Trophoblast cell (in vitro differentiated cells and primary cell): ENCODE results near the gene CD2AP.

Experiments used
- DNase-seq, 2 donors: peaks; one replicate each; pipeline ENCODE4 v3.0.0-alpha.2; 2016
- H2AFZ ChIP-seq: 2 replicates; pipeline ENCODE4 v1.6.1; 2013; ENCODE audit warnings: low read length, moderate library complexity, mild to moderate bottlenecking; ENCODE audit not compliant: insufficient read depth, poor library complexity
- H2AK5ac ChIP-seq: 2 replicates; pipeline ENCODE4 v1.6.1; 2013; ENCODE audit warnings: mild to moderate bottlenecking, low read length
- H2BK120ac ChIP-seq: 2 replicates; pipeline ENCODE4 v1.6.1; 2013; ENCODE audit warnings: low read length, mild to moderate bottlenecking, moderate library complexity; ENCODE audit not compliant: insufficient read depth, poor library complexity
- H2BK12ac ChIP-seq: 2 replicates; pipeline ENCODE4 v1.6.1; 2013; ENCODE audit warnings: mild to moderate bottlenecking, low read length, moderate library complexity
- H2BK5ac ChIP-seq: 2 replicates; pipeline ENCODE4 v1.6.1; 2013; ENCODE audit warnings: low read length, low read depth, moderate library complexity, mild to moderate bottlenecking; ENCODE audit not compliant: poor library complexity
- H3K14ac ChIP-seq: 2 replicates; pipeline ENCODE4 v1.6.1; 2013; ENCODE audit warnings: mild to moderate bottlenecking, low read length
- H3K18ac ChIP-seq: 2 replicates; pipeline ENCODE4 v1.6.1; 2013; ENCODE audit warnings: mild to moderate bottlenecking, low read length
- H3K23ac ChIP-seq: 2 replicates; pipeline ENCODE4 v1.6.1; 2013; ENCODE audit warnings: low read length
- H3K27ac ChIP-seq: 2 replicates; pipeline ENCODE4 v1.5.1; 2013; ENCODE audit warnings: low read depth, mild to moderate bottlenecking, inconsistent platforms, low read length, moderate library complexity
- H3K27me3 ChIP-seq: 2 replicates; pipeline ENCODE4 v1.6.1; 2013; ENCODE audit warnings: inconsistent platforms, mild to moderate bottlenecking, low read length, moderate library complexity; ENCODE audit not compliant: insufficient read depth
- H3K36me3 ChIP-seq, 2 experiments: 1 replicate in 1 of 2; 2 replicates in 1 of 2; pipeline ENCODE4 v1.6.1; 2013; ENCODE audit warnings: low read length in 2 of 2, mild to moderate bottlenecking in 2 of 2, moderate library complexity in 1 of 2; ENCODE audit not compliant: insufficient read depth in 2 of 2, control insufficient read depth in 1 of 2
- H3K4ac ChIP-seq: 2 replicates; pipeline ENCODE4 v1.6.1; 2013; ENCODE audit warnings: low read depth, mild to moderate bottlenecking, low read length, moderate library complexity
- H3K4me1 ChIP-seq, 2 experiments: 1 replicate in 1 of 2; 2 replicates in 1 of 2; pipeline ENCODE4 v1.6.1; 2013; ENCODE audit warnings: low read length in 2 of 2, mild to moderate bottlenecking in 2 of 2, moderate library complexity in 1 of 2; ENCODE audit not compliant: insufficient read depth in 2 of 2, control insufficient read depth in 1 of 2
- H3K4me2 ChIP-seq: 2 replicates; pipeline ENCODE4 v1.6.1; 2013; ENCODE audit warnings: inconsistent platforms, mild to moderate bottlenecking, low read length, moderate library complexity
- H3K4me3 ChIP-seq: 2 replicates; pipeline ENCODE4 v1.5.1; 2013; ENCODE audit warnings: mild to moderate bottlenecking, low read depth, low read length, inconsistent platforms
- H3K79me1 ChIP-seq: one replicate; pipeline ENCODE4 v1.6.1; 2013; ENCODE audit warnings: low read length
- H3K79me2 ChIP-seq: 2 replicates; pipeline ENCODE4 v1.6.1; 2013; ENCODE audit warnings: low read length, mild to moderate bottlenecking; ENCODE audit not compliant: control insufficient read depth, insufficient read depth, poor library complexity
- H3K9ac ChIP-seq: 2 replicates; pipeline ENCODE4 v1.6.1; 2013; ENCODE audit warnings: mild to moderate bottlenecking, low read length
- H3K9me3 ChIP-seq: 2 replicates; pipeline ENCODE4 v1.6.1; 2013; ENCODE audit warnings: low read depth, mild to moderate bottlenecking, control low read depth, inconsistent platforms, low read length; ENCODE audit not compliant: insufficient read depth
- H4K12ac ChIP-seq: 2 replicates; pipeline ENCODE4 v1.6.1; 2013; ENCODE audit warnings: low read depth, mild to moderate bottlenecking, low read length, moderate library complexity
- H4K8ac ChIP-seq: 2 replicates; pipeline ENCODE4 v1.6.1; 2013; ENCODE audit warnings: low read depth, mild to moderate bottlenecking, low read length, moderate library complexity
- H4K91ac ChIP-seq: one replicate; pipeline ENCODE4 v1.6.1; 2013; ENCODE audit warnings: low read depth, mild to moderate bottlenecking, low read length, moderate library complexity
- WGBS: extraction: QIAGEN DNeasy Blood & Tissue Kit; methylation state at CpG from one replicate; pipeline ENCODE4 v1.1.7; 2013; ENCODE audit warnings: missing lambda C conversion rate; ENCODE audit not compliant: insufficient read length, insufficient coverage; ENCODE audit errors: extremely low coverage; 5-methylcytosine and 5-hydroxymethylcytosine counted together

CD2AP gene

DNA sequence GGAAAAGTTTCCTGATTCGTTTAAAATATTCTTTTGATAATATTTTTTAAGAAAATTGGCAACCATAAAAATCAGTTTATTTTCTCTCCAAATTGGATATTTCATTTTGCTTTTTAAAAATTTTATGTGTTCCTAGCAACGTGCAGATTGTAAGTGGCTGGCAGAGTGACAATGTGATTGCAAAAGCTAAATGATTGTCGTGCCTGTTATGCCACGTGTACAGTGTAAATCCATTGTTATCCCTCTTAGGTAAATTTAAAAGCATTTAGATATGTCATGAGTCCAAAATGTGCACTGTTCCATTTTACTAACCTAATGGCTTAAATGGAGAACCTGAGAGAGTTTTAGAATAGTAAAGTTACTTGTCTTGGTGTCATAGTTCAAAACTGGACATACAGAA, 126.4 kb downstream of the CD2AP start:
- Histone ChIP-seq H3K36me3 (peaks cover 0 to 2% of the 10 kb centered on the region in 2 experiments), H2BK12ac (no peak overlapping the region), H3K23ac (no peak overlapping the region), H3K27me3 (no peaks in the 10 kb centered on the region), H3K14ac (no peak overlapping the region), H3K4me1 (no peaks in the 10 kb centered on the region), H2BK5ac (no peak overlapping the region), H3K9me3 (no peaks in the 10 kb centered on the region), H2AK5ac (no peak overlapping the region), H4K8ac (no peak overlapping the region), H3K4me2 (no peak overlapping the region), H2AFZ (no peak overlapping the region), H3K18ac (no peak overlapping the region), H3K79me1 (no peaks in the 10 kb centered on the region), H4K12ac (no peak overlapping the region), H4K91ac (no peak overlapping the region), H3K27ac (no peak overlapping the region), H3K9ac (no peak overlapping the region), H3K79me2 (no peaks in the 10 kb centered on the region), H3K4ac (no peak overlapping the region), H2BK120ac (no peak overlapping the region), H3K4me3 (no peak overlapping the region)
- no CpG with 5 or more reads among the region's 4 CpGs for WGBS
- peak in 1 of 2 donors; percentile 43 for DNase-seq

DNA sequence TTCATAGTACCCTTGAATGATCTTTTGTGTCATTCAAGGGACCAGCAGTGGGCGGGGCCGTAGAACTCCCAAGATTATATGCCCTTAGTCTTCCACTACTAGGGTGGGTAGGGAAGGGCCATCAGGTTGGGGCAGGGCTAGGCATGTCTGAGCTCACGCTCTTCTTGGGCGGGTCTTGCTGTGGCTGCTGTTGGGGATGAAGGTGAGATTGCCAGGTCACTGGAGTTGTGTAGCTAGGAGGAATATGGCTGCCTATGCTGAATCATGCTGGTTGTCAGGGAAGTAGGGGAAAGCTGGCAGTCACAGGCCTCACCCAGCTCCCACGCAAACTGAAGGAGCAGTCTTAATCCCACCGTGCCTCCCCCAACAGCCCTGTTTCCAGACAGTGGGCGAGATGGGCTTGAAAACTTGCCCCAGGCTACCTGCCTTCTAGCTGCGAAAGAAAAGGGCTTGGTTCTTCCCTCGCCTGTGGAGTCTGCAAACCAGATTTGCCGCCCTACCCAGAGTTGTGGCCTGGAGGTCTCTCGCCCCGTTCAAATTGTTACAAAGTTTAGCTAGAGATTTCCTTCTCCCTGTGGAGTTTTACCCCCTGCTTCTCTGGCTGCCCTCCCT, 144.4 kb downstream of the CD2AP start:
- H3K9ac ChIP-seq: no peak overlapping the region
- DNase-seq: no peak
- no peak overlapping the region for H3K4me3 ChIP-seq
- H3K9me3 ChIP-seq: peaks cover 1% of the 10 kb centered on the region
- no peak overlapping the region for H4K8ac ChIP-seq
- no peaks in the 10 kb centered on the region for H3K79me1 ChIP-seq
- no peak overlapping the region for H3K4me2 ChIP-seq
- WGBS: no CpG with 5 or more reads among the region's 12 CpGs
- no peak overlapping the region for H4K91ac ChIP-seq
- H3K79me2 ChIP-seq: no peaks in the 10 kb centered on the region
- no peak overlapping the region for H2AK5ac ChIP-seq
- H3K23ac ChIP-seq: no peak overlapping the region
- H3K27me3 ChIP-seq: no peaks in the 10 kb centered on the region
- no peak overlapping the region for H2AFZ ChIP-seq
- H2BK12ac ChIP-seq: no peak overlapping the region
- H2BK5ac ChIP-seq: no peak overlapping the region
- H3K4me1 ChIP-seq: no peaks in the 10 kb centered on the region
- no peak overlapping the region for H3K27ac ChIP-seq
- H3K14ac ChIP-seq: no peak overlapping the region
- H3K18ac ChIP-seq: no peak overlapping the region
- H2BK120ac ChIP-seq: no peak overlapping the region
- H3K4ac ChIP-seq: no peak overlapping the region
- H4K12ac ChIP-seq: no peak overlapping the region
- peaks cover 6 to 11% of the 10 kb centered on the region in 2 experiments for H3K36me3 ChIP-seq

- no peak overlapping the region for H2BK12ac ChIP-seq
- WGBS: no CpG with 5 or more reads among the region's 2 CpGs
- no peaks in the 10 kb centered on the region for H3K27me3 ChIP-seq
- H3K14ac ChIP-seq: no peak overlapping the region
- H4K12ac ChIP-seq: no peak overlapping the region
- no peak overlapping the region for H2AK5ac ChIP-seq
- no peaks in the 10 kb centered on the region for H3K79me2 ChIP-seq
- H2BK5ac ChIP-seq: no peak overlapping the region
- H4K91ac ChIP-seq: no peak overlapping the region
- no peak overlapping the region for H3K4me3 ChIP-seq
- no peak overlapping the region for H2BK120ac ChIP-seq
- no peak overlapping the region for H3K4ac ChIP-seq
- no peak overlapping the region for H3K18ac ChIP-seq
- no peak for DNase-seq
- no peak overlapping the region for H2AFZ ChIP-seq
- no peak overlapping the region for H3K9ac ChIP-seq
- no peak overlapping the region for H3K27ac ChIP-seq
- H3K23ac ChIP-seq: no peak overlapping the region
- H3K9me3 ChIP-seq: peaks cover under 1% of the 10 kb centered on the region
- H3K79me1 ChIP-seq: no peaks in the 10 kb centered on the region
- no peak overlapping the region for H4K8ac ChIP-seq
- H3K36me3 ChIP-seq: peaks cover 5 to 8% of the 10 kb centered on the region in 2 experiments
- peaks cover 0 to 3% of the 10 kb centered on the region in 2 experiments for H3K4me1 ChIP-seq
- no peak overlapping the region for H3K4me2 ChIP-seq
Measured at GRCh38 chr6:47626782-47627181, 149.2 kb downstream of the CD2AP start.

GRCh38 chr6:47628448-47629272, 151.1 kb downstream of the CD2AP start:
- H2AK5ac ChIP-seq: no peak overlapping the region
- no peaks in the 10 kb centered on the region for H3K27me3 ChIP-seq
- no peak overlapping the region for H3K18ac ChIP-seq
- no peak overlapping the region for H2AFZ ChIP-seq
- H2BK120ac ChIP-seq: no peak overlapping the region
- H3K9ac ChIP-seq: no peak overlapping the region
- H3K4ac ChIP-seq: no peak overlapping the region
- H4K8ac ChIP-seq: no peak overlapping the region
- no peak for DNase-seq
- no peaks in the 10 kb centered on the region for H3K9me3 ChIP-seq
- H4K91ac ChIP-seq: no peak overlapping the region
- no peak overlapping the region for H2BK5ac ChIP-seq
- H3K4me1 ChIP-seq: peaks cover 0 to 4% of the 10 kb centered on the region in 2 experiments
- WGBS: no CpG with 5 or more reads among the region's 7 CpGs
- H3K27ac ChIP-seq: no peak overlapping the region
- no peaks in the 10 kb centered on the region for H3K79me1 ChIP-seq
- H3K14ac ChIP-seq: no peak overlapping the region
- H3K36me3 ChIP-seq: no peaks in the 10 kb centered on the region
- H3K23ac ChIP-seq: no peak overlapping the region
- no peak overlapping the region for H3K4me3 ChIP-seq
- no peaks in the 10 kb centered on the region for H3K79me2 ChIP-seq
- H2BK12ac ChIP-seq: no peak overlapping the region
- no peak overlapping the region for H4K12ac ChIP-seq
- no peak overlapping the region for H3K4me2 ChIP-seq
